CD8-positive, alpha-beta memory T cell (primary cell): Measurements from ENCODE around the gene INHA. TPM values are rescaled to one million over a fixed set of nuclear protein-coding genes. Genes with fewer than 3 reads are reported as not detected.

ENCODE experiments used
- CTCF ChIA-PET: fragments of 350-600 bp; sonication (Branson Sonifier 250); formaldehyde crosslinking; loops from one replicate; lab custom pipeline; 2021; ENCODE audit warnings: antibody characterized with exemption; lab: Charles Lee
- POLR2A ChIA-PET: fragments of 350-600 bp; sonication (Branson Sonifier 250); formaldehyde crosslinking; loops from one replicate; lab custom pipeline; 2021; ENCODE audit warnings: antibody characterized with exemption; lab: Charles Lee
- DNase-seq, 5 donors: peaks; one replicate each; pipeline versions ENCODE4 v3.0.0 to v3.0.0-alpha.2; 2020 to 2022; ENCODE audit warnings: mixed read lengths in 1 of 5
- H3K27ac ChIP-seq: one replicate; pipeline ENCODE4 v1.7.0; 2013; ENCODE audit warnings: low read depth, mild to moderate bottlenecking, low read length, moderate library complexity
- H3K27me3 ChIP-seq: 2 replicates; pipeline ENCODE4 v1.7.0; 2013; ENCODE audit warnings: low read length, mild to moderate bottlenecking; ENCODE audit not compliant: insufficient read depth, poor library complexity, severe bottlenecking
- H3K36me3 ChIP-seq: 2 replicates; pipeline ENCODE4 v1.7.0; 2013; ENCODE audit warnings: mild to moderate bottlenecking, low read length, moderate library complexity; ENCODE audit not compliant: insufficient read depth
- H3K4me1 ChIP-seq: 2 replicates; pipeline ENCODE4 v1.7.0; 2013; ENCODE audit warnings: mild to moderate bottlenecking, low read length, moderate library complexity; ENCODE audit not compliant: insufficient read depth
- H3K4me3 ChIP-seq: 2 replicates; pipeline ENCODE4 v1.7.0; 2013; ENCODE audit warnings: mild to moderate bottlenecking, low read length
- H3K9me3 ChIP-seq: 2 replicates; pipeline ENCODE4 v1.7.0; 2013; ENCODE audit warnings: mild to moderate bottlenecking, low read length
- H3K27ac Mint-ChIP-seq, 8 donors: one replicate each; pipeline ENCODE4 v1.8.0; 2020 to 2021; ENCODE audit warnings: mixed read lengths in 8 of 8, mild to moderate bottlenecking in 6 of 8, inconsistent platforms in 3 of 8, moderate library complexity in 3 of 8
- H3K27me3 Mint-ChIP-seq, 2 donors: one replicate each; pipeline ENCODE4 v1.8.0; 2020 to 2021; ENCODE audit warnings: mixed read lengths in 2 of 2, mild to moderate bottlenecking in 1 of 2, moderate library complexity in 1 of 2
- H3K36me3 Mint-ChIP-seq, 3 donors: one replicate each; pipeline ENCODE4 v1.8.0; 2020 to 2021; ENCODE audit warnings: mixed read lengths in 3 of 3, inconsistent platforms in 1 of 3, mild to moderate bottlenecking in 1 of 3
- H3K4me1 Mint-ChIP-seq, 3 donors: one replicate each; pipeline ENCODE4 v1.8.0; 2020 to 2021; ENCODE audit warnings: mixed read lengths in 3 of 3, inconsistent platforms in 1 of 3, mild to moderate bottlenecking in 1 of 3
- H3K4me3 Mint-ChIP-seq, 7 donors: one replicate each; pipeline ENCODE4 v1.8.0; 2020 to 2021; ENCODE audit warnings: mixed read lengths in 7 of 7, mild to moderate bottlenecking in 6 of 7, moderate library complexity in 4 of 7, inconsistent platforms in 2 of 7
- H3K9me3 Mint-ChIP-seq, 5 donors: one replicate each; pipeline ENCODE4 v1.8.0; 2020 to 2022; ENCODE audit warnings: mixed read lengths in 5 of 5, mild to moderate bottlenecking in 3 of 5, moderate library complexity in 2 of 5, inconsistent platforms in 1 of 5
- polyA plus RNA-seq: library from polyadenylated mRNA; unstranded; fragments of 300-500 nt; fragmentation: Illumina TruSeq; gene quantifications from one replicate; pipeline ENCODE4 v1.2.3, GENCODE V29; 2021
- total RNA-seq, 2 experiments: library from RNA; stranded (reverse); gene quantifications; one replicate each; pipeline ENCODE4 v1.2.3, GENCODE V29; 2021

The INHA gene
- total and polyA plus RNA-seq, 3 experiments from 2014 or later, result not detected

DNA sequence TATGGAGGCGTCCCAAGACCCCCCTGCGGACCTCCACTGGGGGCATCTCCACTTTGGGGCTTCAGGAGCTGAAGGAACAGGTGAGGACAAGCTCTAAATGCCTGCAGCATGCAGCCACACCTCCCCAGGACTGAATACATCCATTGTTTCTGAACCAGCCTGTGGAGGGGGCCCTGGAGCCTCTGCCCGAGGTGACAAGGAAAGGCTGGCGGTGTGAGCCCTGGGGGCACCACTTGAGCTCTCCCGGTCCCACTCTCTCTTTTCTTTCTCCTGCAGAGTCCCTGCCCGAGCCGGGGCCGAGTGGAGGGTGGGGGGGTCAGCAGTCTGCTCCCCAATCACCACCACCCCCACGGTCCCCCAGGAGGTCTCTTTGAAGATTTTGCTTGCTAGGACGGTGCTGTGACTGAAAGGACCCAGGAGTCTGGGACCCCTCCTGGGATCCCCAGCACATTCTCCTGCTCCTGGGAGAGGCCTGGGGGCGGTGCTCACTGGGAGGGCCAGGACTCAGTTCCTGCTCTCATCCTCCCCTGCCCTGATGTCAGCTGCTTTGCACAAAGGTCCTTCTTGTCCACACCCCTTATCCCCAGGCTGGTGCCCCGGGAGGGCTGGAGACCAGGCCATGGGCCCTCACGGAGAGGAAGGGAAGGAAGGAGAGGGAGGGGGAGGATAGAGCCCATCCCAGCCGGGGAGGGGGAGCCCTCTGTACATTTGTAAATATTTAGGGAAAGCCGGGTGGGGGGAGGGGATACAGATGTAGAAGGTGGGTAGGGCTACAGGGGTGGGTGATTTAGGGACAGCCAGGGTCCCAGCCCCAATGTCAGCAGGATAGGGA is 34.2 kb upstream of the INHA start:
- H3K36me3 ChIP-seq, result no peaks in the 10 kb centered on the region
- Mint-ChIP-seq H3K27me3 (peaks cover 1 to 10% of the 10 kb centered on the region in 2 donors), H3K9me3 (no peaks in the 10 kb centered on the region), H3K4me3 (no peak overlapping the region), H3K27ac (no peak overlapping the region), H3K36me3 (peaks cover 0 to 12% (median 2%) of the 10 kb centered on the region in 3 donors), H3K4me1 (peaks cover 13 to 19% (median 16%) of the 10 kb centered on the region in 3 donors)
- H3K9me3 ChIP-seq, result no peaks in the 10 kb centered on the region
- no peak for DNase-seq
- no peaks in the 10 kb centered on the region for H3K27me3 ChIP-seq
- ChIA-PET CTCF (interaction anchor here (2.1 to 6.7 kb wide), 2 partner anchors 7 to 42 kb away, joined by 8 to 44 read pairs; a partner anchor contains a TSS), POLR2A (no interaction called here)
- peaks cover 17% of the 10 kb centered on the region for H3K4me1 ChIP-seq
- H3K4me3 ChIP-seq, result no peak overlapping the region
- H3K27ac ChIP-seq, result no peak overlapping the region

GRCh38 chr2:219538504-219538951 is 33.6 kb upstream of the INHA start:
- POLR2A ChIA-PET, result no interaction called here
- Histone ChIP-seq H3K27me3 (no peaks in the 10 kb centered on the region), H3K36me3 (no peaks in the 10 kb centered on the region), H3K4me3 (no peak overlapping the region), H3K9me3 (no peaks in the 10 kb centered on the region), H3K27ac (no peak overlapping the region), H3K4me1 (peaks cover 18% of the 10 kb centered on the region)
- DNase-seq, result no peak
- H3K27ac Mint-ChIP-seq, result no peak overlapping the region
- H3K4me3 Mint-ChIP-seq, result no peak overlapping the region
- H3K36me3 Mint-ChIP-seq, result peaks cover 0 to 12% (median 2%) of the 10 kb centered on the region in 3 donors
- CTCF ChIA-PET, result interaction anchor here (0.8 to 6.7 kb wide), 4 partner anchors 7 to 43 kb away, joined by 3 to 44 read pairs (median 6); a partner anchor contains a TSS
- H3K9me3 Mint-ChIP-seq, result no peaks in the 10 kb centered on the region
- H3K27me3 Mint-ChIP-seq, result peaks cover 1 to 6% of the 10 kb centered on the region in 2 donors
- H3K4me1 Mint-ChIP-seq, result peaks cover 13 to 20% (median 17%) of the 10 kb centered on the region in 3 donors

DNA sequence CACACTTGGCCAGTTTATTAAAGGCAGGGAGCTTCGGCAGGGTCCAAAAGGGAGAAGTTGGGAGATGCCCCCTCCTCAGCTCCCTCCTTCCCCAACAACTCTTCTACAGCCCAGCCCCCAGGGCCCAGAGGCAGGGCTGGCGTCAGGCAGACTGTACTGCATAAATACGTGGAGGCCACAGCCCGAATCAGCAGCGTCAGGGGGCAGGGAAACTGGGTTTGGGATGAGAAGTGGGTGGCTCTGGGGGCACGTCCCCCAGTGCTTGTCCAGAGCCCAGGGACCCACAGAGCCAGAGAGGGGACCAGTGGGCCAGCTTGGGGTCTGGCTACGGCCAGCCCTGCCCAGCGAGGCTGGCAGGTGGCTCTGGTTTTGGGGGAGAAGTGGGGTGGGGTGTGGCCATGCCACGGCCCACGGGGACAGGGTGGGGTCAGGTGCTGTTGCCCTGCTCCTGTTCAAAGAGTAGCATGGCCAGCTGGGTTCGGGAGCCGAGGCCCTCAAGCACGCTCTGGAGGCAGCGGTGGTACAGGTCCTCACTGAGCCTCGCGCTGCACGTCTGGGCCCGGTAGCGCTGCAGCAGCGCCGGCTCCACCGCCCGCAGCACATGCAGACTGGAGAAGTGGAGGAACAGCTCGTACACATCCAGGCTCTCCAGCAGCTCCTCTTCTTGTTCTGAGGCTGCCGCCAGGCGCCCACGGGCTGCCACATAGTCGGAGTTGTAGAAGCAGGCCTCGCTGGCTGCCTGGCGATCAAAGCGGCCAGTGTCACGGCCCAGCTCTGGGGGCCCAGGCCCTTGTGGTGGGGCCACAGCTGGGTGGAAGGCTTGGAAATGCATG is 32.9 kb upstream of the INHA start:
- Mint-ChIP-seq H3K27me3 (peaks cover 1 to 4% of the 10 kb centered on the region in 2 donors), H3K27ac (no peak overlapping the region), H3K4me1 (peaks cover 15 to 21% (median 18%) of the 10 kb centered on the region in 3 donors), H3K9me3 (no peaks in the 10 kb centered on the region), H3K4me3 (peak overlapping the region in 1 of 7 donors; percentile 54), H3K36me3 (peaks cover 0 to 12% (median 2%) of the 10 kb centered on the region in 3 donors)
- no peaks in the 10 kb centered on the region for H3K9me3 ChIP-seq
- no peaks in the 10 kb centered on the region for H3K27me3 ChIP-seq
- H3K4me3 ChIP-seq, result no peak overlapping the region
- H3K4me1 ChIP-seq, result peaks cover 18% of the 10 kb centered on the region
- CTCF ChIA-PET, result interaction anchor here (0.8 to 6.7 kb wide), 5 partner anchors 8 to 102 kb away, joined by 3 to 44 read pairs (median 7); no protein-coding TSS in a partner anchor
- POLR2A ChIA-PET, result no interaction called here
- no peaks in the 10 kb centered on the region for H3K36me3 ChIP-seq
- H3K27ac ChIP-seq, result no peak overlapping the region
- DNase-seq, result no peak

- Mint-ChIP-seq H3K4me3 (no peak overlapping the region), H3K9me3 (no peaks in the 10 kb centered on the region), H3K27me3 (peaks cover 1 to 4% of the 10 kb centered on the region in 2 donors), H3K36me3 (peaks cover 0 to 12% (median 2%) of the 10 kb centered on the region in 3 donors), H3K4me1 (peaks cover 22 to 30% (median 27%) of the 10 kb centered on the region in 3 donors), H3K27ac (no peak overlapping the region)
- H3K4me1 ChIP-seq, result peaks cover 18% of the 10 kb centered on the region
- H3K4me3 ChIP-seq, result no peak overlapping the region
- H3K27me3 ChIP-seq, result no peaks in the 10 kb centered on the region
- ChIA-PET CTCF (interaction anchor here (1.0 to 6.7 kb wide), 17 partner anchors 9 to 103 kb away, joined by 3 to 44 read pairs (median 6); no protein-coding TSS in a partner anchor), POLR2A (no interaction called here)
- H3K36me3 ChIP-seq, result no peaks in the 10 kb centered on the region
- no peak for DNase-seq
- no peak overlapping the region for H3K27ac ChIP-seq
- H3K9me3 ChIP-seq, result no peaks in the 10 kb centered on the region
These were observed 32.0 kb upstream of the INHA start for GRCh38 chr2:219539926-219540678.

- Histone ChIP-seq H3K27ac (no peak overlapping the region), H3K4me1 (peaks cover 18% of the 10 kb centered on the region), H3K4me3 (peak overlapping the region; percentile 81), H3K36me3 (no peaks in the 10 kb centered on the region), H3K9me3 (no peaks in the 10 kb centered on the region), H3K27me3 (no peaks in the 10 kb centered on the region)
- peaks cover 22 to 30% (median 27%) of the 10 kb centered on the region in 3 donors for H3K4me1 Mint-ChIP-seq
- H3K4me3 Mint-ChIP-seq, result peak overlapping the region; percentile 57 to 89 (median 84)
- peaks cover 0 to 1% of the 10 kb centered on the region in 2 donors for H3K27me3 Mint-ChIP-seq
- peaks cover 0 to 12% (median 2%) of the 10 kb centered on the region in 3 donors for H3K36me3 Mint-ChIP-seq
- peak overlapping the region in 2 of 8 donors; percentile 29 to 54 for H3K27ac Mint-ChIP-seq
- H3K9me3 Mint-ChIP-seq, result no peaks in the 10 kb centered on the region
- DNase-seq, result no peak
- ChIA-PET CTCF (interaction anchor here (0.7 to 6.7 kb wide), 28 partner anchors 10 to 260 kb away, joined by 3 to 44 read pairs (median 4); partner anchors contain the start of genes GMPPA, OBSL1 and STK11IP), POLR2A (interaction anchor here (0.9 kb wide), 1 partner anchor 11 kb away, joined by 3 read pairs; no protein-coding TSS in a partner anchor)
These were observed 31.2 kb upstream of the INHA start for GRCh38 chr2:219540784-219541504.

- Histone ChIP-seq H3K27ac (no peak overlapping the region), H3K9me3 (no peaks in the 10 kb centered on the region), H3K4me1 (peaks cover 18% of the 10 kb centered on the region), H3K4me3 (peak overlapping the region; percentile 81), H3K36me3 (no peaks in the 10 kb centered on the region), H3K27me3 (no peaks in the 10 kb centered on the region)
- Mint-ChIP-seq H3K27ac (peak overlapping the region in 2 of 8 donors; percentile 29 to 57), H3K36me3 (peaks cover 0 to 12% (median 2%) of the 10 kb centered on the region in 3 donors), H3K4me1 (peaks cover 22 to 30% (median 27%) of the 10 kb centered on the region in 3 donors), H3K4me3 (peak overlapping the region; percentile 82 to 94 (median 86)), H3K9me3 (no peaks in the 10 kb centered on the region), H3K27me3 (peaks cover 0 to 1% of the 10 kb centered on the region in 2 donors)
- CTCF ChIA-PET, result interaction anchor here (0.6 to 6.7 kb wide), 33 partner anchors 10 to 261 kb away, joined by 3 to 44 read pairs (median 4); partner anchors contain the start of genes GMPPA, OBSL1 and STK11IP
- POLR2A ChIA-PET, result interaction anchor here (0.6 to 0.9 kb wide), 2 partner anchors 12 to 154 kb away, joined by 3 read pairs; no protein-coding TSS in a partner anchor
- peak; percentile 72 to 89 (median 84) for DNase-seq
These were observed 30.4 kb upstream of the INHA start for GRCh38 chr2:219541611-219542180.
